GM23248 (cell line): ENCODE results near the gene YPEL1.

Experiments used
- EZH2 ChIP-seq: fragments of 200-600 bp; sonication (generic); IDR thresholded peaks from 2 replicates; pipeline ENCODE4 v1.6.1; 2018; ENCODE audit warnings: antibody characterized with exemption, mild to moderate bottlenecking; ENCODE audit not compliant: insufficient read depth, poor library complexity, severe bottlenecking
- EZH2phosphoT487 ChIP-seq: fragments of 200-600 bp; sonication (generic); IDR thresholded peaks from 2 replicates; pipeline ENCODE4 v1.6.1; 2018; ENCODE audit warnings: antibody characterized with exemption, moderate library complexity, mild to moderate bottlenecking, low read depth; ENCODE audit not compliant: insufficient read depth

- TF ChIP-seq EZH2 (no peak), EZH2phosphoT487 (no peak)
These were observed 33.5 kb downstream of the YPEL1 start for GRCh38 chr22:21702094-21702493.
